Measurements from ENCODE around the gene ANKRD40. TPM values are rescaled to one million over a fixed set of nuclear protein-coding genes. Genes with fewer than 3 reads are reported as not detected.

ANKRD40 gene
- total RNA-seq, 2 donors from 2014 or later, result 38.4 to 44.7 TPM

- no peak overlapping the region for H3K4me3 Mint-ChIP-seq
- peak overlapping the region in 1 of 2 donors; percentile 38 for H3K27ac Mint-ChIP-seq
- H3K36me3 Mint-ChIP-seq, result peaks cover 29% of the 10 kb centered on the region
- no peak for ATAC-seq
- H3K4me1 Mint-ChIP-seq (ENCODE audit: low read depth in 2 of 2), result peaks cover 10 to 12% of the 10 kb centered on the region in 2 donors
- no peak for DNase-seq (ENCODE audit: low spot score)
- no peaks in the 10 kb centered on the region for H3K27me3 Mint-ChIP-seq
- no peaks in the 10 kb centered on the region for H3K9me3 Mint-ChIP-seq
Observed at GRCh38 chr17:50697663-50698272, 9.9 kb downstream of the ANKRD40 start.

DNA sequence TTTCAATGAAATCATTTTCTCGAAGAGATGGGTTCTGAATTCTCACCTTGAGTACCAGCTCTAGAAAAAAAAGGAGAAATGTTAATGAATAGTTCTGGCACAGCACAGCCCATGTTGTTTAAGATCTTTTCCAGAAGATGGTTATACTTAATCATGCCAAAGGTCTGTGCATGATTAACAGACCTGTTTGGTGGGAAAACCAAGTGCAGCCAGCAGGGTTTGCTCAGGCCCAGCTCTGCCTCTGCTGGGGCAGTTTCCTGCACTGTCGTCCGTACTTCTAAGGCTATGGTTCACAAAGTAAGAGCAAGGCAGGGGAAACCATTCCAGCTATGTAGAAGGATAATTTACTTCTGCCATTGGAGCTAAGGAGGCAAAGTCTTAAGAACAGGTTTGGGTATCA, 10.7 kb downstream of the ANKRD40 start:
- no peaks in the 10 kb centered on the region for H3K9me3 Mint-ChIP-seq
- H3K27me3 Mint-ChIP-seq, result no peaks in the 10 kb centered on the region
- no peak for ATAC-seq
- peaks cover 9 to 12% of the 10 kb centered on the region in 2 donors for H3K4me1 Mint-ChIP-seq (ENCODE audit: low read depth in 2 of 2)
- DNase-seq (ENCODE audit: low spot score), result no peak
- H3K4me3 Mint-ChIP-seq, result no peak overlapping the region
- no peak overlapping the region for H3K27ac Mint-ChIP-seq
- peaks cover 35% of the 10 kb centered on the region for H3K36me3 Mint-ChIP-seq

DNA sequence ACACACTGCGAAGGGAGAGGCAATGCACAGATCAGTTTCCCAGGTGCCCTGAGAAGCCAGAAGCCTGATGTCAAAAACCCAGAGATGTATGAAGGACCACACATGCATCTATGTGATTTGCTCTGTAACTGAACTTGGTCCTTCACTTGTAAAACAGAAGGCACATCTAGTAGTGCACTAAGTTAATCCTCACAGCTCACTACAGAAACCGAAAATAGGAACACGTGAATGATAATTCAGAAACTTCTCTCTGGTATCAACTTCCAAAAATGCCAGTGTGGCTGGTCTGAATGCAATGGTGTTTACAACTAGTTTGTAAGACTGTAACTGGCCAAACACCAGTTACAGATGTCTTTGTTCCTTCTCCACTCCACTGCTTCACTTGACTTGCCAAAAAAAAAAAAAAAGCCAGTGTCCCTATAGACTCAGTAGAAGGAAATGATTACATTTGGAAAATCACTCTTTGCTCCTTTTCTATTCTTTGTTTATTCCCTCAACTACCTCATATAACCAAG, 11.3 kb downstream of the ANKRD40 start:
- Mint-ChIP-seq H3K36me3 (peaks cover 35% of the 10 kb centered on the region), H3K27ac (no peak overlapping the region), H3K9me3 (no peaks in the 10 kb centered on the region), H3K4me3 (no peak overlapping the region), H3K27me3 (no peaks in the 10 kb centered on the region), H3K4me1 (ENCODE audit: low read depth in 2 of 2) (peaks cover 5 to 11% of the 10 kb centered on the region in 2 donors)
- no peak for DNase-seq (ENCODE audit: low spot score)
- ATAC-seq, result no peak

GRCh38 chr17:50693036-50693682, 14.6 kb downstream of the ANKRD40 start:
- H3K4me3 Mint-ChIP-seq, result no peak overlapping the region
- no peak overlapping the region for H3K27ac Mint-ChIP-seq
- ATAC-seq (no peak), DNase-seq (ENCODE audit: low spot score) (no peak)
- peaks cover 2 to 6% of the 10 kb centered on the region in 2 donors for H3K4me1 Mint-ChIP-seq (ENCODE audit: low read depth in 2 of 2)
- H3K36me3 Mint-ChIP-seq, result peaks cover 30% of the 10 kb centered on the region
- no peaks in the 10 kb centered on the region for H3K9me3 Mint-ChIP-seq
- H3K27me3 Mint-ChIP-seq, result no peaks in the 10 kb centered on the region

GRCh38 chr17:50692448-50693035, 15.2 kb downstream of the ANKRD40 start:
- no peaks in the 10 kb centered on the region for H3K9me3 Mint-ChIP-seq
- ATAC-seq (no peak), DNase-seq (ENCODE audit: low spot score) (no peak)
- peaks cover 29% of the 10 kb centered on the region for H3K36me3 Mint-ChIP-seq
- H3K4me3 Mint-ChIP-seq, result no peak overlapping the region
- H3K27me3 Mint-ChIP-seq, result no peaks in the 10 kb centered on the region
- peaks cover 2 to 6% of the 10 kb centered on the region in 2 donors for H3K4me1 Mint-ChIP-seq (ENCODE audit: low read depth in 2 of 2)
- no peak overlapping the region for H3K27ac Mint-ChIP-seq

DNA sequence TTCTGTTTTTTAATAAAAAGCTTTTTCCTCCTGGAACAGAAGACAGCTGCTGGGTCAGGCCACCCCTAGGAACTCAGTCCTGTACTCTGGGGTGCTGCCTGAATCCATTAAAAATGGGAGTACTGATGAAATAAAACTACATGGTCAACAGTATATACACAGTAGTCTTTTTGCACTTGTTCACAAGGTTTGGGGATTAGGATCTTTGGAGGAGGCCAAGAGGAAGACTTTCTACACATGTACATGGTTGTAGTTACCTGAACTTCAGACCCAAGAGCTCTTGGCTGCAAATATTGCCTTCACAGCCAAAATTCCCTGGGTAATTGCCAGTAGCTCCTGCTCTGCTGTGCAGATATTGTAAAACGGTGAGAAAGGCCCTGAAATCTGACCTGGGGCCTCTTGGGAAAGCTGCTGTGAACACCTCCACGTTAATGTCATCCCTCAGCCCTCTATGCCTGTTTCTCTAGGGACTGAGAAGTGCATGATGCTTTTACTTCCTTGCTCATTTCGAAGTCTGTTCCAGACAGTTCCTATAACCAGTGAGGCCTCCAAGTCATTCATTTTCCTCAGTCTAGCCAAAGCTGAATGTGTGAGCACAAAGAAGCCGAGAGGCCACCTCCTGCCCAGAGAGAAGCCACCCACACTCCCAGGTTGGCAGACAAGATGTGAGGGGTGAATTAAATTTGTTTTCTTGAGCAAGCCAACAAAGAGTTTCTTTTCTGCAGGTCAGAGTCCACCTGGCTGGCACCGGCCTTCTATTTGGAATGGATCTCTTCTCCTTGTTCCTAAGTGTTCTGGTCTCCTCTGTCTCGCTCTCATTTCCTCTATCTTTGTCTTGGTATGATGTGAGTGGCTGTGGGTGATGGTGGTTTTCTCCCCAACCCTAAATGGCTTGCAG, 15.9 kb downstream of the ANKRD40 start:
- ATAC-seq (no peak), DNase-seq (ENCODE audit: low spot score) (no peak)
- H3K36me3 Mint-ChIP-seq, result peaks cover 22% of the 10 kb centered on the region
- no peaks in the 10 kb centered on the region for H3K27me3 Mint-ChIP-seq
- H3K27ac Mint-ChIP-seq, result no peak overlapping the region
- H3K9me3 Mint-ChIP-seq, result no peaks in the 10 kb centered on the region
- no peaks in the 10 kb centered on the region for H3K4me1 Mint-ChIP-seq (ENCODE audit: low read depth in 2 of 2)
- H3K4me3 Mint-ChIP-seq, result no peak overlapping the region

GRCh38 chr17:50690887-50691549, 16.7 kb downstream of the ANKRD40 start:
- ATAC-seq (no peak), DNase-seq (ENCODE audit: low spot score) (no peak)
- no peak overlapping the region for H3K4me3 Mint-ChIP-seq
- H3K27me3 Mint-ChIP-seq, result no peaks in the 10 kb centered on the region
- H3K27ac Mint-ChIP-seq, result no peak overlapping the region
- H3K4me1 Mint-ChIP-seq (ENCODE audit: low read depth in 2 of 2), result no peaks in the 10 kb centered on the region
- H3K36me3 Mint-ChIP-seq, result peaks cover 15% of the 10 kb centered on the region
- no peaks in the 10 kb centered on the region for H3K9me3 Mint-ChIP-seq

- no peaks in the 10 kb centered on the region for H3K27me3 Mint-ChIP-seq
- peaks cover 8% of the 10 kb centered on the region for H3K36me3 Mint-ChIP-seq
- no peak for ATAC-seq
- no peaks in the 10 kb centered on the region for H3K4me1 Mint-ChIP-seq (ENCODE audit: low read depth in 2 of 2)
- H3K27ac Mint-ChIP-seq, result no peak overlapping the region
- H3K4me3 Mint-ChIP-seq, result no peak overlapping the region
- DNase-seq (ENCODE audit: low spot score), result no peak
- no peaks in the 10 kb centered on the region for H3K9me3 Mint-ChIP-seq
Observed at GRCh38 chr17:50689956-50690886, 17.5 kb downstream of the ANKRD40 start.

DNA sequence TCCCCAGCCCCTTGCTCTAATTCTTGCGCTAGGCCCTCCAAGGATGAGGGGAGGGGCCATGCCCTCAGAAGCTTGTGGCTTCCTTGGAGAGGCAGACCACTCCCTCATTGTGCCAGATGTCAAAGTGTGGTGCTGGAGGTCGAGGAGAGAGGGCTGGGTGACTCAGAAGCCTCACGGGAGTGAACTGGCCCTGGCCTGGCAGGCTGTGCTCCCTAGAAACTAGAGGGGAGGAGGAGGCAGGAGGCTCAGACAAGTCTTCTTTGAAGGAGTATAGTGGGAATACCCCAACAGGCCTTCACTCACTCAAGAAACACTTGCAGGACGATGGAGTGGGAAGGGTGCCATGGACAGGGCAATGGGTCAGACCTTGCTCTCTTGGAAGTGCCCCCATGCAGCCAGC, 18.5 kb downstream of the ANKRD40 start:
- no peak overlapping the region for H3K27ac Mint-ChIP-seq

GRCh38 chr17:50688245-50688644, 19.5 kb downstream of the ANKRD40 start:
- Mint-ChIP-seq H3K27ac (no peak overlapping the region), H3K36me3 (peaks cover 8% of the 10 kb centered on the region), H3K27me3 (no peaks in the 10 kb centered on the region), H3K9me3 (no peaks in the 10 kb centered on the region), H3K4me3 (no peak overlapping the region), H3K4me1 (ENCODE audit: low read depth in 2 of 2) (no peaks in the 10 kb centered on the region)
- ATAC-seq (no peak), DNase-seq (ENCODE audit: low spot score) (no peak)

More for the DNA sequence above, 18.5 kb downstream of the ANKRD40 start:
- no peak for ATAC-seq
- Mint-ChIP-seq H3K4me1 (ENCODE audit: low read depth in 2 of 2) (no peaks in the 10 kb centered on the region), H3K9me3 (no peaks in the 10 kb centered on the region), H3K27me3 (no peaks in the 10 kb centered on the region), H3K4me3 (no peak overlapping the region), H3K36me3 (peaks cover 8% of the 10 kb centered on the region)
- no peak for DNase-seq (ENCODE audit: low spot score)

GRCh38 chr17:50687200-50688066, 20.3 kb downstream of the ANKRD40 start:
- Mint-ChIP-seq H3K36me3 (peaks cover 3% of the 10 kb centered on the region), H3K4me3 (no peak overlapping the region), H3K27me3 (peaks cover 0 to 2% of the 10 kb centered on the region in 2 donors), H3K9me3 (no peaks in the 10 kb centered on the region), H3K4me1 (ENCODE audit: low read depth in 2 of 2) (no peaks in the 10 kb centered on the region), H3K27ac (no peak overlapping the region)
- no peak for DNase-seq (ENCODE audit: low spot score)
- ATAC-seq, result no peak
